ENCODE results near the gene CCDC91. TPM values are rescaled to one million over a fixed set of nuclear protein-coding genes. Genes with fewer than 3 reads are reported as not detected.

Gene CCDC91
- polyA plus RNA-seq, 3 donors, result 9.4 to 21.0 (median 18.3) TPM

GRCh38 chr12:28537474-28537873 is 347.2 kb downstream of the CCDC91 start:
- H3K27ac ChIP-seq (ENCODE audit: low read depth, low read length), result no peak overlapping the region
- WGBS, 3 donors, result 87 to 97% (median 90%) methylated on average over 1 of the region's 1 CpG

GRCh38 chr12:28539691-28540323 is 349.6 kb downstream of the CCDC91 start:
- WGBS, 3 donors, result 75 to 97% (median 94%) methylated on average over 4 of the region's 4 CpGs
- no peak overlapping the region for H3K27ac ChIP-seq (ENCODE audit: low read depth, low read length)

GRCh38 chr12:28540324-28540714 is 350.1 kb downstream of the CCDC91 start:
- WGBS, 3 donors, result 40 to 100% (median 98%) methylated on average over 2 of the region's 2 CpGs
- no peak overlapping the region for H3K27ac ChIP-seq (ENCODE audit: low read depth, low read length)

GRCh38 chr12:28543021-28543890 is 353.0 kb downstream of the CCDC91 start:
- 90 to 93% (median 91%) methylated on average over 10 of the region's 10 CpGs for WGBS, 3 donors
- H3K27ac ChIP-seq (ENCODE audit: low read depth, low read length), result no peak overlapping the region

DNA sequence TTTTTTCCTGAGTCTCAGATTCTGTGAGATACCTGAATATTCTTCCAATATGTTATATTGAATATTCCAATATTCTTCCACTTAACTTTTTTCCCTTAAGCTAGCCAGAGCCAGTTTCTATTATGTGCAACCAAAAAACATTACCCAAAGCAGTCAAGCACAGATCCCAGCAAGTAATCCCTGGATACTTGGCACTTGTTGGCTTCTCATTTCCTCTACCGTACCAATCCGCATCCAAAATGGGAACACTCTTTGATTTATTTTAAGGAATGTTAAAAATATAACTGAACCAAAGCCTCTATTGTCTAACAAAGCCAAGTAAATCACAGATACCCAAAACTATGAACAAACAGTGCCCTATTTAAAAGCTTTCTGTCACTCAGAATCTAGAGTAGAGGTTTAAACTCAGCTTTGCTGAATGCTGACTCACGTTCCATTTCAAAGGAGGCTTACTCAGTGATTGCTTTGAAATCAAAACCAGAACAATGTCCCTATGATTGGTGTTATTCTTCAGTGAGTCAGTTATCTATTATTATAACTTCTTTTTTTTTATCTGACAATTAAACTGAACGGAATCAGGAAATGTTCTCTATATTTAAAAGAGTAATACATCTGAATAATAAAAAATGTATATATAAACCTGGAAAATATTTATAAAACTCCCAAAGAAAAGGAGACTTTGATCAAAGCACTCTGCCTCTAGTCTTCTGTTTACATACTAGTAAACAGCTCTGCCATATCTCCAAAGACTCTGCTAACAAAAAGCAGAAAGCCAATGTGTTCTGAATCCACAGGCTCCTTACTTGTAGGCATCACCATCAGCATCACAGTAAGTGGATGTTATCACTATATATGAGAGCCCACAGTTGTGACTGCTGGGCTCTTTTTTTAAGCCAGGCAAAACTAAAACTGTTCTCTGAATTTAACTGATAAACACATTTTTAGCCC is 360.8 kb downstream of the CCDC91 start:
- WGBS, 3 donors, result 65 to 83% (median 77%) methylated on average over 4 of the region's 4 CpGs
- H3K27ac ChIP-seq (ENCODE audit: low read depth, low read length), result no peak overlapping the region

- WGBS, 3 donors, result 90 to 99% (median 92%) methylated on average over 4 of the region's 4 CpGs
- no peak overlapping the region for H3K27ac ChIP-seq (ENCODE audit: low read depth, low read length)
Measured at GRCh38 chr12:28552251-28552970, 362.2 kb downstream of the CCDC91 start.

DNA sequence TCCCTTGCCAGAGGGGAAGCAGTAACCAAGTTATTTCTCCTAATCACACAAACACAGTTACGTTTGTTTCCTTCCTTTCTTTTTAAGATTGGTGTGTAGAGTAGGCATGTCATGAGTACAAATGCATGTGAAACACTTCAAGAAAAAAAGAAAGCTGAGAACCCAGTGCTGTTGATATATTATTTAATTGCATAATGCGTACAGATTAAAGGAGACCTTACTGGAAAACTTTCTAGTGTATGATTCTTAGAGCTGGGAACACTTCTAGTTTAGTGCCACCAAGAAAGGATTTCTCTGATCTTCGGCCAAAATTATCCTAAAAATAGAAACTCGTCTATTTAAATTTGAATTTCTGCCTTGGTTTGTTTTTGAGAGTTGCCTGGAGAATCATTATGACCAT is 365.5 kb downstream of the CCDC91 start:
- H3K27ac ChIP-seq (ENCODE audit: low read depth, low read length), result no peak overlapping the region

DNA sequence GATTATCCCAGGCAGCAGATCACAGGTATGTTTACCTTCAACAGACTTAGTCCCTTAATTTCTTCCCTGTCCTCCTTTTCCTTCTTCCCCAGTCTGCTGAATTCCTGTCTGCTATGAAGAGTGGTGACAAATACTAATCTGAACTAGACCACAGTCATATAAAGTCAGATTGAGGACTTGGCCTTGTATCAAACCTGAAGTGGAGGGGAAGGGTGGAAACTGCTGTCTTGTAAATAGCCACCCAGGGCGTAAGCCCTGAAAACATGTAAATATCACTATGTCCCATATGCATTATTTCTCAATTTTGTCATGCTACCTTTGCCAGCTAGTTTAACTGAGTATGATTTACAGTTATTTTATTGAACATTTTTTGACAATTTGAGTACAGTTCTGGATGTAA is 368.0 kb downstream of the CCDC91 start:
- WGBS, 3 donors, result 81 to 92% (median 88%) methylated on average over 1 of the region's 1 CpG
- no peak overlapping the region for H3K27ac ChIP-seq (ENCODE audit: low read depth, low read length)

More for the DNA sequence above, 365.5 kb downstream of the CCDC91 start:
- WGBS, 3 donors, result 84 to 89% (median 85%) methylated on average over 4 of the region's 4 CpGs

- H3K27ac ChIP-seq (ENCODE audit: low read depth, low read length), result no peak overlapping the region
- 75 to 79% (median 75%) methylated on average over 3 of the region's 3 CpGs for WGBS, 3 donors
Measured at GRCh38 chr12:28563286-28563685, 373.0 kb downstream of the CCDC91 start.

DNA sequence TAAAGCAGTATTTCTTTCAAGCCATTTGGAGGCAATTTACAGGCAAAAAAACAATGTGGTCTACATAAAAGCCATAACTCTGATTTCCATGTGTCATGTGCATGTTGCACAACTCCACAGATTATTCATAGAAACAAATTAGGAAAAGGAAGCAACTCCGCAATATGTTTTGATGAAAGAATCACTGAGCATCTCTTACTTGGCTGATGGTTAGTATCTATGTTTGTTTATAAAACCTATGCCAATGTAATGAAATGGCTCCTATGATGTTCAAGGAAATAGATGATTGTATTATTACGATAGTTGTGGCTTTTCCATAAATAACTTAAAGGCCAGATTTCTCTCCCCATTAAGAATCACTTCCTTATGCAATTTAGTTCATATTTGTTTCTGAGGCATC is 373.7 kb downstream of the CCDC91 start:
- 62 to 91% (median 84%) methylated on average over 2 of the region's 2 CpGs for WGBS, 3 donors
- no peak overlapping the region for H3K27ac ChIP-seq (ENCODE audit: low read depth, low read length)

DNA sequence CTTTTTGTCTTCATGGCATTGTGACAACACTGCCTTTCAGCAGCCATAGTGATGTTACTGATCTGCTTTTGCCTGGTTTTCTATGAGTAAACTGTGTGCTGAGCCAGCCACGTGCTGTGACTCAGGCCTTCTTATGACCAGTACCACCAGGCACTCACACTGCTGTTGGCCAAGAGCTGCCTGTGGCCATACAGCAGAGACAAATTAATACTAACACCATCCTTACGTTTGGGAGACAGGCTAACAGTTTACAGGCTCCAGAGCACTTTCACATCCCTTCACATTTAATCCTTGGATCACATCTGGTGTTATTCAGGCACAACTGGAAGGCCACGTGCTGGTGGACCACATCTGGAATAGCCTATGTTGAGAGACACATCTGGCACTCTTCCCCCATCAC is 377.9 kb downstream of the CCDC91 start:
- no peak overlapping the region for H3K27ac ChIP-seq (ENCODE audit: low read depth, low read length)

GRCh38 chr12:28568704-28569103 is 378.4 kb downstream of the CCDC91 start:
- WGBS, 3 donors, result 76 to 88% (median 86%) methylated on average over 6 of the region's 6 CpGs
- no peak overlapping the region for H3K27ac ChIP-seq (ENCODE audit: low read depth, low read length)

More for the DNA sequence above, 377.9 kb downstream of the CCDC91 start:
- WGBS, 3 donors, result 79 to 86% (median 82%) methylated on average over 3 of the region's 3 CpGs

DNA sequence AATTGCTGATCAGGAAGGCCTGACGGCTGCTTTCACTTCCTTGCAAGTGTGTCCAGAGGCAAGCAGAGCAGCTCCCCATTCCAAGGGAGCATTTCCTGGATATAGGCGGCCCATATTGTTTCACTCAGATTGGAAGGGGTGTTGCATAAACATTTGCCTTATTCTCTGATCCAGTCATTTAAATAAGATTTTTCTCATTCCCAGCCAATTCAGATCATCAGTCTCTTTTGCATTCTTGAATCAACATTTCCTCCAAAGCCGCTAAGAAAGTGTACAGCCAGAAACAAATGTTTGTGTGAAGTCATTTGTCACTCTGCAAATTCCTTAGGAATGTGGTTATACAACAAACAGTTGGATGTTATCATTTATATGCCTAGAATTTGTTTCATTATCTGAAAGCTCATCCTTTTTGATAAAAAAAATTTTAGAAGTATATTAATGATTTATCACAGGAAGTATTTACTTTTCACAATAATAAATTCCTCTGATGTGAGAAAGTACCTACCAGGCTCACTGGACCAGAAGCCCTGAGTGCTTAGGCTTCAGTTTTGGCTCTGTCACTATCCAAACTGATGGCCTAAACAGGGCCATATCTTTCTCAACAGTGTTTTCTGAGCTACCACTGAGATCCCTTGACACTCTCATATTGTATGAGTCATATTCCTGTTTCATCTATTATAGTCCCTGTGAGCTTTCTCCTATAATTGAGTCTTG is 379.6 kb downstream of the CCDC91 start:
- H3K27ac ChIP-seq (ENCODE audit: low read depth, low read length), result no peak overlapping the region
- WGBS, 3 donors, result 45 to 62% (median 47%) methylated on average over 3 of the region's 3 CpGs

- WGBS, 3 donors, result 79 to 92% (median 90%) methylated on average over 3 of the region's 3 CpGs
- no peak overlapping the region for H3K27ac ChIP-seq (ENCODE audit: low read depth, low read length)
Measured at GRCh38 chr12:28570811-28571210, 380.6 kb downstream of the CCDC91 start.

GRCh38 chr12:28574746-28575592 is 384.7 kb downstream of the CCDC91 start:
- H3K27ac ChIP-seq (ENCODE audit: low read depth, low read length), result no peak overlapping the region
- WGBS, 3 donors, result 54 to 96% (median 89%) methylated on average over 5 of the region's 5 CpGs

- 68 to 77% (median 72%) methylated on average over 3 of the region's 3 CpGs for WGBS, 3 donors
Measured at GRCh38 chr12:28575593-28576205, 385.4 kb downstream of the CCDC91 start.

More at GRCh38 chr12:28575593-28576205, 385.4 kb downstream of the CCDC91 start:
- H3K27ac ChIP-seq (ENCODE audit: low read depth, low read length), result no peak overlapping the region
